ENCODE data around the gene TPP1. TPM values are rescaled to one million over a fixed set of nuclear protein-coding genes. Genes with fewer than 3 reads are reported as not detected.

The TPP1 gene
- total and polyA plus RNA-seq, 10 of the 15 experiments (the other 5 are each of a cell fraction or from before 2014, with no cell fraction given) = 7.5 to 64.6 (median 38.3) TPM

- TF ChIP-seq BCL3 (IDR thresholded peaks at IDR 0.05; ENCODE audit: borderline replicate concordance, insufficient read depth, low read depth, low read length, poor library complexity, severe bottlenecking) = no peak
- TF ChIP-seq HDAC6 (IDR thresholded peaks at IDR 0.05; ENCODE audit: unreplicated experiment) = no peak
- TF ChIP-seq PAX5 (IDR thresholded peaks at IDR 0.05; ENCODE audit: borderline replicate concordance, low read depth, low read length) = no peak
- TF ChIP-seq STAT1 (conservative IDR thresholded peaks at IDR 0.05) = no peak
- TF ChIP-seq SMARCA5 (IDR thresholded peaks at IDR 0.05) = no peak
- no peak for TF ChIP-seq RFX5 (IDR thresholded peaks at IDR 0.05; ENCODE audit: low read depth, low read length)
- TF ChIP-seq RAD21 (IDR thresholded peaks at IDR 0.05; ENCODE audit: insufficient read depth, low read depth, low read length) = no peak
- no peak for TF ChIP-seq ZNF384 (IDR thresholded peaks at IDR 0.05; ENCODE audit: borderline replicate concordance, low read depth, low read length)
Observed at GRCh38 chr11:6653656-6654055, 34.4 kb upstream of the TPP1 start (continued).

- FAIRE-seq (no peak), ATAC-seq (no peak), DNase-seq (ENCODE audit: low read depth, low spot score) (no peak)
- WGBS (ENCODE audit: insufficient coverage, insufficient replicate concordance, low lambda C conversion rate, missing lambda C conversion rate) = 64% methylated on average over 1 of the region's 1 CpG
- Histone ChIP-seq H3K4me2 (ENCODE audit: control insufficient read depth, insufficient read depth) (no peak overlapping the region), H3K27me3 (replicated peaks in 1 of 2; ENCODE audit: control insufficient read depth in 2 of 2, insufficient read depth in 2 of 2, low read length in 1 of 2) (peaks cover 4% of the 10 kb centered on the region in 2 experiments), H2AFZ (ENCODE audit: control insufficient read depth, low read depth, low read length) (no peak overlapping the region), H3K4me1 (ENCODE audit: control insufficient read depth, insufficient read depth, low read length) (no peaks in the 10 kb centered on the region), H3K36me3 (ENCODE audit: control insufficient read depth in 2 of 2, insufficient read depth in 2 of 2, low read length in 1 of 2) (no peaks in the 10 kb centered on the region), H3K9ac (ENCODE audit: control insufficient read depth, insufficient read depth, low read length) (no peak overlapping the region), H3K4me3 (no peak overlapping the region), H3K79me2 (ENCODE audit: control insufficient read depth, insufficient read depth, low read length) (no peaks in the 10 kb centered on the region), H3K27ac (ENCODE audit: control insufficient read depth, insufficient read depth) (no peak overlapping the region), H3K9me3 (replicated peaks; ENCODE audit: control insufficient read depth, insufficient read depth, low read length) (no peaks in the 10 kb centered on the region), H4K20me1 (ENCODE audit: control insufficient read depth, insufficient read depth) (no peaks in the 10 kb centered on the region)
- SMC1A ChIA-PET (ENCODE audit: uncharacterized antibody, unreplicated experiment) = interaction anchor here (1.4 kb wide), 2 partner anchors 11 to 17 kb away, joined by 3 read pairs; no protein-coding TSS in a partner anchor
- RAD21 ChIA-PET (ENCODE audit: unreplicated experiment) = interaction anchor here (0.6 kb wide), 1 partner anchor 104 kb away, joined by 3 read pairs; no protein-coding TSS in a partner anchor
- intact Hi-C loops (cut with micrococcal nuclease; ENCODE audit: unreplicated experiment) = no loop called here
- POLR2A ChIA-PET = no interaction called here
- BruUV-seq (replicated peaks) = no TSS peak
- no peak for TF ChIP-seq BACH1 (IDR thresholded peaks at IDR 0.05; ENCODE audit: borderline replicate concordance)
- CTCF ChIA-PET = no interaction called here
- in situ Hi-C loops (cut with MboI) = no loop called here
Observed at GRCh38 chr11:6653097-6653496, 33.9 kb upstream of the TPP1 start.

Measured in GM12878 (cell line).